Measurements from ENCODE around the gene UBIAD1.
A peak's percentile ranks its signal among the peaks of the same experiment; 100 is the strongest.
"Not testable (repeated sequence)": the region's sequence is repeated elsewhere in the genome, so short reads cannot be mapped to it uniquely, and the experiment has no call there.

UBIAD1 gene

GRCh38 chr1:11266268-11267074 is 6.5 kb upstream of the UBIAD1 start:
- TF ChIP-seq, protein P1, sequence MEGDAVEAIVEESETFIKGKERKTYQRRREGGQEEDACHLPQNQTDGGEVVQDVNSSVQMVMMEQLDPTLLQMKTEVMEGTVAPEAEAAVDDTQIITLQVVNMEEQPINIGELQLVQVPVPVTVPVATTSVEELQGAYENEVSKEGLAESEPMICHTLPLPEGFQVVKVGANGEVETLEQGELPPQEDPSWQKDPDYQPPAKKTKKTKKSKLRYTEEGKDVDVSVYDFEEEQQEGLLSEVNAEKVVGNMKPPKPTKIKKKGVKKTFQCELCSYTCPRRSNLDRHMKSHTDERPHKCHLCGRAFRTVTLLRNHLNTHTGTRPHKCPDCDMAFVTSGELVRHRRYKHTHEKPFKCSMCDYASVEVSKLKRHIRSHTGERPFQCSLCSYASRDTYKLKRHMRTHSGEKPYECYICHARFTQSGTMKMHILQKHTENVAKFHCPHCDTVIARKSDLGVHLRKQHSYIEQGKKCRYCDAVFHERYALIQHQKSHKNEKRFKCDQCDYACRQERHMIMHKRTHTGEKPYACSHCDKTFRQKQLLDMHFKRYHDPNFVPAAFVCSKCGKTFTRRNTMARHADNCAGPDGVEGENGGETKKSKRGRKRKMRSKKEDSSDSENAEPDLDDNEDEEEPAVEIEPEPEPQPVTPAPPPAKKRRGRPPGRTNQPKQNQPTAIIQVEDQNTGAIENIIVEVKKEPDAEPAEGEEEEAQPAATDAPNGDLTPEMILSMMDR (IDR thresholded peaks at IDR 0.05; ENCODE audit: low read depth, low read length): no peak

DNA sequence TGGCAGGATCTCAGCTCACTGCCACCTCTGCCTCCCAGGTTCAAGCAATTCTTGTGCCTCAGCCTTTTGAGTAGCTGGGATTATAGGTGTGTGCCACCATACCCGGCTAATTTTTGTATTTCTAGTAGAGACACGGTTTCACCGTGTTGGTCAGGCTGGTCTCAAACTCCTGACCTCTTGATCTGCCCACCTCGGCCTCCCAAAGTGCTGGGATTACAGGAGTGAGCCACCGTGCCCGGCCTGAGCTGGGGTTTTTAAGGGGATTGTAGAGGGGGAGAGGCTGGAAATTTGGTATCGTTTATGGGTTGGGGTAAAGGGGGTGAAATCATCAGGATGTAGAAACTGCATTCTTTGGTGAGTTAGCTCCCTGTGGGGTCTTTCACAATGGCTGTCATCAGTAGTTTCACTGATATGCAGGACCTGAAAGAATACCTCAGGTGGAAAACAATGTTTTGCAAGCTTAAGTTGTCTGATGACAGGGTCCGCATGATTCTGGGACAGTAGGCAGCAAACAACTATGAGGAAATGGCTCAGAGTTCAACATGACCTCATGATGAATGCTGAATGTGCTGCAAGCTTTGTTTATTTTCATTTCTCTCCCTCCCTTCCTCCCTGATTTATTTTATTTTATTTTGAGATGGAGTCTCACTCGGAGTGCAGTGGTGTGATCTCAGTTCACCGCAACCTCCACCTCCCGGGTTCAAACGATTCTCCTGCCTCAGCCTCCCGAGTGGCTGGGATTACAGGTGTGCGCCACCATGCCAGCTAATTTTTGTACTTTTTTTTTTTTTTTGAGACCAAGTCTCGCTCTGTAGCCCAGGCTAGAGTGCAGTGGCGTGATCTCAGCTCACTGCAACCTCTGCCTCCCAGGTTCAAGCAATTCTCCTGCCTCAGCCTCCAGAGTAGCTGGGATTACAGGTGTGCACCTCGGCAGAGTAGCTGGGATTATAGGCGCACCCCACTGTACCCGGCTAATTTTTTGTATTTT is 5.4 kb upstream of the UBIAD1 start:
- not testable (repeated sequence) for H3K4me3 ChIP-seq (ENCODE audit: low read depth, low read length)

More at GRCh38 chr1:11266268-11267074, 6.5 kb upstream of the UBIAD1 start:
- H3K4me3 ChIP-seq (ENCODE audit: low read depth, low read length): no peak overlapping the region

- TF ChIP-seq, protein P1 (IDR thresholded peaks at IDR 0.05; ENCODE audit: low read depth, low read length): no peak
- H3K4me3 ChIP-seq (ENCODE audit: low read depth, low read length): 0 out of 2 replicates have a peak overlapping the region, but pooled peaks have one; percentile 20
These were observed 510 bp upstream of the UBIAD1 start for GRCh38 chr1:11272544-11272831.

GRCh38 chr1:11273595-11274234 is 717 bp downstream of the UBIAD1 start:
- TF ChIP-seq, protein P1 (IDR thresholded peaks at IDR 0.05; ENCODE audit: low read depth, low read length): no peak
- peak overlapping the region; percentile 76 for H3K4me3 ChIP-seq (ENCODE audit: low read depth, low read length)

DNA sequence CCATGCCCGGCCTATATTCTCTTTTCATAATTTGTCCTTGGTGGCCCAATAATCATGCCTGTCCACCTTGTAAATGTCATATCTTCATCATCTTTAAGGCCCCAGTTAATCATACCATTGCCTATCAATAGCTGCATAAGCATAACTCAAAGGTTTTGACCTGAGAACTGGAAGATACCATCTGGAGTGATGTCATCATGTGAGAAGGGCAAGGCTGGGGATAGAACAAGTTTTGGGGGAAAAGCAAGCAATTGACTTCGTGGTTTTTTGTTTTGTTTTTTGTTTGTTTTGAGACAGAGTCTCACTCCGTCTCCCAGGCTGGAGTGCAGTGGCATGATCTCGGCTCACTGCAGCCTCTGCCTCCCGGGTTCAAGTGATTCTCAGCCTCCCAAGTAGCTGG is 6.2 kb downstream of the UBIAD1 start:
- H3K4me3 ChIP-seq (ENCODE audit: low read depth, low read length): no peak overlapping the region
- TF ChIP-seq, protein P1 (IDR thresholded peaks at IDR 0.05; ENCODE audit: low read depth, low read length): no peak

- TF ChIP-seq, protein P1 (IDR thresholded peaks at IDR 0.05; ENCODE audit: low read depth, low read length): no peak
- no peak overlapping the region for H3K4me3 ChIP-seq (ENCODE audit: low read depth, low read length)
These were observed 6.6 kb downstream of the UBIAD1 start for GRCh38 chr1:11279630-11280029.

GRCh38 chr1:11280719-11281376 is 7.8 kb downstream of the UBIAD1 start:
- no peak overlapping the region for H3K4me3 ChIP-seq (ENCODE audit: low read depth, low read length)
- TF ChIP-seq, protein P1 (IDR thresholded peaks at IDR 0.05; ENCODE audit: low read depth, low read length): no peak

All from WI38 (cell line).